NCI-H2107 treated with DMSO at 0.1 percent for 48 hours (cell line): ENCODE measurements around the gene PCDHA7.
"Not testable (repeated sequence)": the region's sequence is repeated elsewhere in the genome, so short reads cannot be mapped to it uniquely, and the experiment has no call there.

Experiments
- DNase-seq: peaks from one replicate; lab custom pipeline; 2025; ENCODE audit not compliant: unreplicated experiment; lab: John Stamatoyannopoulos, UW

Gene PCDHA7

GRCh38 chr5:140822969-140823368 is 11.1 kb upstream of the PCDHA7 start:
- DNase-seq = not testable (repeated sequence)

GRCh38 chr5:140823475-140823874 is 10.6 kb upstream of the PCDHA7 start:
- DNase-seq = no peak

- DNase-seq = no peak
These were observed 6.2 kb upstream of the PCDHA7 start, which contains the start of gene PCDHA6 for GRCh38 chr5:140827704-140828361. Gene PCDHA6, plus strand, starts transcription at chr5:140827960. Its CDS starts 132 bp downstream, at chr5:140828092.

DNA sequence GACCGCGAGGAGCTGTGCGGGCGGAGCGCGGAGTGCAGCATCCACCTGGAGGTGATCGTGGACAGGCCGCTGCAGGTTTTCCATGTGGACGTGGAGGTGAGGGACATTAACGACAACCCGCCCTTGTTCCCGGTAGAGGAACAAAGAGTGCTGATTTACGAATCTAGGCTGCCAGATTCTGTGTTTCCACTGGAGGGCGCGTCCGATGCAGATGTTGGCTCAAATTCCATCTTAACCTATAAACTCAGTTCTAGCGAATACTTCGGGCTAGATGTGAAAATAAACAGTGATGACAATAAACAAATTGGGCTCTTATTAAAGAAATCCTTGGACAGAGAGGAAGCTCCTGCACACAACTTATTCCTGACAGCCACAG is 5.7 kb upstream of the PCDHA7 start:
- DNase-seq = no peak

- DNase-seq = not testable (repeated sequence)
These were observed 4.3 kb upstream of the PCDHA7 start for GRCh38 chr5:140829511-140830501.

DNA sequence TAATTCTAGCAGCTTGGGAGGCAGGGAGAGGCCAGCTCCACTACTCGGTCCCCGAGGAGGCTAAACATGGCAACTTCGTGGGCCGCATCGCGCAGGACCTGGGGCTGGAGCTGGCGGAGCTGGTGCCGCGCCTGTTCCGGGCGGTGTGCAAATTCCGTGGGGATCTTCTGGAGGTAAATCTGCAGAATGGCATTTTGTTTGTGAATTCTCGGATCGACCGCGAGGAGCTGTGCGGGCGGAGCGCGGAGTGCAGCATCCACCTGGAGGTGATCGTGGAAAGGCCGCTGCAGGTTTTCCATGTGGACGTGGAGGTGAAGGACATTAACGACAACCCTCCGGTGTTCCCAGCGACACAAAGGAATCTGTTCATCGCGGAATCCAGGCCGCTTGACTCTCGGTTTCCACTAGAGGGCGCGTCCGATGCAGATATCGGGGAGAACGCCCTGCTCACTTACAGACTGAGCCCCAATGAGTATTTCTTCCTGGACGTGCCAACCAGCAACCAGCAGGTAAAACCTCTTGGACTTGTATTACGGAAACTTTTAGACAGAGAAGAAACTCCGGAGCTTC is 455 bp downstream of the PCDHA7 start:
- not testable (repeated sequence) for DNase-seq

DNA sequence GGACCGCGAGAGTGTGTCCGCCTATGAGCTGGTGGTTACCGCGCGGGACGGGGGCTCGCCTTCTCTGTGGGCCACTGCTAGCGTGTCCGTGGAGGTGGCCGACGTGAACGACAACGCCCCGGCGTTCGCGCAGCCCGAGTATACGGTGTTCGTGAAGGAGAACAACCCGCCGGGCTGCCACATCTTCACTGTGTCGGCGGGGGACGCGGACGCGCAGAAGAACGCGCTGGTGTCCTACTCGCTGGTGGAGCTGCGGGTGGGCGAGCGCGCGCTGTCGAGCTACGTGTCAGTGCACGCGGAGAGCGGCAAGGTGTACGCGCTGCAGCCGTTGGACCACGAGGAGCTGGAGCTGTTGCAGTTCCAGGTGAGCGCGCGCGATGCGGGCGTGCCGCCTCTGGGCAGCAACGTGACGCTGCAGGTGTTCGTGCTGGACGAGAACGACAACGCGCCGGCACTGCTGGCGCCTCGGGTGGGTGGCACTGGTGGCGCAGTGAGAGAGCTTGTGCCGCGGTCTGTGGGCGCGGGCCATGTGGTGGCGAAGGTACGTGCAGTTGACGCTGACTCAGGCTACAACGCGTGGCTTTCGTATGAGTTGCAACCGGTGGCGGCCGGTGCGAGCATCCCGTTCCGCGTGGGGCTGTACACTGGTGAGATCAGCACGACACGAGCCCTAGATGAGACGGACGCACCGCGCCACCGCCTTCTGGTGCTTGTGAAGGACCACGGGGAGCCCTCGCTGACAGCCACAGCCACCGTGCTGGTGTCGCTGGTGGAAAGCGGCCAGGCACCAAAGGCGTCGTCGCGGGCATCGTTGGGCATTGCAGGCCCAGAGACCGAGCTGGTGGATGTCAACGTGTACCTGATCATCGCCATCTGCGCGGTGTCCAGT is 1.8 kb downstream of the PCDHA7 start:
- DNase-seq = no peak

DNA sequence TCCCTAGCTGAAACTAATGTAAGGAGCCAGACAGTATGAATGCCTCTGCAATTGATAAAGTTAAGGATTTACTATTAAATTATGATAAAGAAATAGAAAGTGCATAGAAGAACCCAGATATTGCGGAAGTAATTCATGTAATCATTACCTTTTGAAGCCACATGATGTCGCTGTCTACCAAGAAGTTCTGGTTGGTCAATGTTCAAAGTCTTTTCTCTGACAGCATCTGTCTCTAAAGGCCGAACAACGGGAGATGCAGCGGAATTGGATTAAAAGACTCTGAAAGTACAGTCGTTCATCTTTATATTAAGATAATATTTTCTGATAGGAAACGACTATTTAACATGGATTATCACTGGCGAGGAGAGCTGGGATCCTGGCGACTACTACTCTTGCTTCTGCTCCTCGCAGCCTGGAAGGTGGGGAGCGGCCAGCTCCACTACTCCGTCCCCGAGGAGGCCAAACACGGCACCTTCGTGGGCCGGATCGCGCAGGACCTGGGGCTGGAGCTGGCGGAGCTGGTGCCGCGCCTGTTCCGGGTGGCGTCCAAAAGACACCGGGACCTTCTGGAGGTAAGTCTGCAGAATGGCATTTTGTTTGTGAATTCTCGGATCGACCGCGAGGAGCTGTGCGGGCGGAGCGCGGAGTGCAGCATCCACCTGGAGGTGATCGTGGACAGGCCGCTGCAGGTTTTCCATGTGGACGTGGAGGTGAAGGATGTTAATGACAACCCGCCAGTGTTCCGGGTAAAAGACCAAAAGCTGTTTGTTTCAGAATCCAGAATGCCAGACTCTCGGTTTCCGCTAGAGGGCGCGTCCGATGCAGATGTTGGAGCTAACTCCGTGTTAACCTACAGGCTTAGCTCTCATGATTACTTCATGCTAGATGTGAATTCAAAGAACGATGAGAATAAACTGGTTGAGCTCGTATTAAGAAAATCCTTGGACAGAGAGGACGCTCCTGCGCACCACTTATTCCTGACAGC is 7.2 kb downstream of the PCDHA7 start, which contains the start of gene PCDHA8:
TSS of gene PCDHA8 (plus strand) at position 210 of the 985 bp plus-strand sequence. CDS start at position 345, 135 bp downstream.
- DNase-seq = no peak

GRCh38 chr5:140842798-140843733 is 9.0 kb downstream of the PCDHA7 start:
- DNase-seq = no peak

GRCh38 chr5:140848139-140849102 is 14.4 kb downstream of the PCDHA7 start, which contains the start of gene PCDHA9:
Gene PCDHA9, plus strand, starts transcription at chr5:140848382. Its CDS starts 114 bp downstream, at chr5:140848496.
- not testable (repeated sequence) for DNase-seq

GRCh38 chr5:140849831-140850634 is 16.0 kb downstream of the PCDHA7 start:
- not testable (repeated sequence) for DNase-seq

GRCh38 chr5:140855772-140856674 is 22.0 kb downstream of the PCDHA7 start, which contains the start of gene PCDHA10:
Gene PCDHA10, plus strand, starts transcription at chr5:140855897. Its CDS starts 152 bp downstream, at chr5:140856049.
- no peak for DNase-seq

GRCh38 chr5:140857177-140857986 is 23.3 kb downstream of the PCDHA7 start:
- no peak for DNase-seq

DNA sequence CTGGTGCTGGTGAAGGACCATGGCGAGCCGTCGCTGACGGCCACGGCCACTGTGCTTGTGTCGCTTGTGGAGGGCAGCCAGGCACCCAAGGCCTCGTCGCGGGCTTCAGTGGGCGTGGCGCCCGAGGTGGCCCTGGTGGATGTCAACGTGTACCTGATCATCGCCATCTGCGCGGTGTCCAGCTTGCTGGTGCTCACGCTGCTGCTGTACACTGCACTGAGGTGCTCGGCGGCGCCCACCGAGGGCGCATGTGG is 23.8 kb downstream of the PCDHA7 start:
- DNase-seq = no peak
